ENCODE data around the gene TMEM164.
A peak's percentile ranks its signal among the peaks of the same experiment; 100 is the strongest.
"Not testable (repeated sequence)": the region's sequence is repeated elsewhere in the genome, so short reads cannot be mapped to it uniquely, and the experiment has no call there.

The TMEM164 gene

DNA sequence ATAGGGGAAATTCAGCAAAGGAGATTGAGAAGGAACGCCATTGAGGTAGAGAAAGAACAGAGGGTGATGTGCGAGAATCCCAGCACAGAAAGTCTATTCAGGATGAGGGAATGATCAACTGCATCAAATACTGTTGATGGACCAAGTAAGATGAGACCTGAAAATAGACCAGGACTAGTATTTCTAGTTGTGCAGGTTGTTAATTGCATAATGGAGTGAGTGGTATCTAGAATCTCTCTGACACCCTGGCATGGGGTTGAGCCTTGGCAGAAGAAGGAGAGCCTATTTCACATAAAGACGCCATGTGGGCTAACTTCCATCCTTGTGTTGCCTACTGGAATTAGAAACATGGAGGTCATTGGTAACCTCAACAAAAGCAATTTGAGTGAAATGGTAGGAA lies 135.6 kb downstream of the TMEM164 start:
- DNase-seq = no peak

DNA sequence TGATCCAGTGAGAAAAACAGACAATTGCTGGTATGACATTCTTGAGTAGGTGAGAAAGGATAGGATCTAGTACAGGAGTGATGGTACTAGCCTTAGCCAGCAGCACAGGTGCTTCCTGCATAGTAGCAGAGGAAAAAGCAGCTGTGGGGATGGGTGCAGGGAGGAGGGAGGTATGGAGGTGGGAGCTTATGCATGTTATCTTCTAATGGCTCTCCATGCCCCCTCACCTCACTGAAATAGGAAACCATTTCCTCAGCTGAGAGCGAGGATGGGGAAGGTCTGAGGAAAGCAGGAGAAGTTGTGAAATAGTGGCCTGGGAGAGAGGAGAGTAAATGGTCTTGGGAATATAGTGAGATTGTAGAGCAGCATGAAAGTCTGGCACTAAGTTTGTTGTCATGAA lies 136.3 kb downstream of the TMEM164 start:
- DNase-seq = no peak

DNA sequence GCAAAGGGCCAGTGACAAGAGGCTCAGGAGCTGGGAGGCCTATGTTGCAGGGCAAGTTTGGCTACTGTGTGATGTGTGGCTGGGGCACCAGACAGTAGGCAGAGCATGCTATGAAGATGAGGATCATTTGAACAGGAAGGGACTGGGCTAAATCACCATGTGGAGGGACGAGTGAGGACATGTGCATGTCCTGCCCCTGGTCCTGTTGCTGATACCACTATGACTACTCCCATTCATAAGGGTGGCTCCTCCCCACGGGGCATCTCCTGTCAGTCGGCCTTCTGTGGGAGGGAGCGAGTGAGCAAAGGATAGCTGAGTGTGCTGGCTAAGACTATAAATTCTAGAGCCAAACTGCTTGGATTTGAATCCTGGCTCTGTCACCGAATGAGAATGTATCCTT lies 139.2 kb downstream of the TMEM164 start:
- no peak for DNase-seq

DNA sequence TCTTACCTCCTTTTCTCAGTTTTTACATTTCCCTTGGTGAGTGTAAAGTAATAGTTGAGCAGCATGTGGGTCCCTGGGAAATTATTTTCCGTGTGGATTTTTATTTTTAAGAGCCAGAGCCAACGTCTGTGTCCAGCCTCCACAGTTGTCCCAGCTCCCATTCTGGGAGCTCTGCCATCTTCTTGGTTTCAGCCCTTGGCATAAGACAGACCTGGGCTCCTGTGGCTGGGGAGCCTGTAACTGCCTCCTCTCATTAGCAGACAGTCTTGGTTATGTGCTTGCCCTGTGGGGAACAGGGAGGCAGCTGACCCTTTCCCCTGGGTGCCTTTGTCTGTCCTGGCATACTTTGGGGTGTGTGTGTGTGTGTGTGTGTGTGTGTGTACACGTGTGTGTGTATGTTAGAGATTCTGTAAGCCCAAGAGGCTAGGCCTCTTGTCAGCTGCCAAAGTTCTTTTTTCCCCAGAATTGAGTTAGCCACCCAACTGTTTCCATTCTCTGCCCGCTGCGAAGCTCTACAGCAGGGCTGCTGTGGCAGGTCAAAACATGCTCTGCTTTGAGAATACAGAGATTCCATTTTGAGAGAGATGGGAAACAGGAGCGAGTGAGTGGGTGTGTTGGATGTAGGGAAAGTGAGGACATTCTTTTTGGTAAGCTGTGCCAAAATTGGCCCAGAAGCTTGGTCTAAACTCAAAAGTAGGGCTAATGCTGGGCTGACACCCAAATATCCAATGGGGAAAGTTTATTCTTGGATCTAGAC lies 140.7 kb downstream of the TMEM164 start:
- no peak for DNase-seq

DNA sequence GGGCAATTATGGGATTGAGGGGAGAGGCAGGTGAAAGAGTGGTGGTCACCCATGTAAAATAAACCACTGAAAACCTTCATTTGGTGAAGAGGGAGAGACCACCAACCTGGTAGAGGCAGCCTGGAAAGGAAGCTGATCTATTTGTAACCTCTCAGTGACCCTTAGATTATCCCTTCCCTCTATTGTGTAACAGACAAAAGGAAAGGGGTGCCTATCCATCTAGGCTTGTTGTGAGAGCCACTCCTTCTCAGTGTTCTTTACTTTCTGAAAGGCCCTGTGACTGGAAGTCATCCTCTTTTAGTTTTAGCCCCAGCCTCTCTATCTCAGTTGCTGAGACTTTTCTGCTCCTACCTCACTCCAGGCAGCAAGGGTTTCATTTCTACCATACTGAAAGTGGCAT lies 142.4 kb downstream of the TMEM164 start:
- DNase-seq = no peak

DNA sequence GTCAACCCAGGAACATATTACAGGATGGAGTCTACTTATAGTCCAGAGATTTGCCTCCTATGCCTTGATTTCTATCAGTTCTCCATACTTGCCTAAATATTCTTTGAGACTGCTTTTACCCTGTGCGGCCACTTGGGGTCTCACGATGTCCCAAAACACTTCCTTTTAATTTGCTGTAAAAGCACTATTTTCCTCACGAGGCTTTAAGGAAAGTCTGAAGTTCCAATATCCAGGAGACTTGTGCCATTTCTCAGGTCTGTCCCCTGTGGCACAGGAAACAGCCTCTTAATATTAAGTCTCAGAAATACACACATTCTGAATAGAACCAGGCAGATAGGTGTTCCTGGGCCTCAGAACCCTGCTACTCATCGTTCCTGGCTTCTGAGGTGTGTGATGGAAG lies 142.9 kb downstream of the TMEM164 start:
- DNase-seq = peak in 1 of 2 donors; percentile 20

DNA sequence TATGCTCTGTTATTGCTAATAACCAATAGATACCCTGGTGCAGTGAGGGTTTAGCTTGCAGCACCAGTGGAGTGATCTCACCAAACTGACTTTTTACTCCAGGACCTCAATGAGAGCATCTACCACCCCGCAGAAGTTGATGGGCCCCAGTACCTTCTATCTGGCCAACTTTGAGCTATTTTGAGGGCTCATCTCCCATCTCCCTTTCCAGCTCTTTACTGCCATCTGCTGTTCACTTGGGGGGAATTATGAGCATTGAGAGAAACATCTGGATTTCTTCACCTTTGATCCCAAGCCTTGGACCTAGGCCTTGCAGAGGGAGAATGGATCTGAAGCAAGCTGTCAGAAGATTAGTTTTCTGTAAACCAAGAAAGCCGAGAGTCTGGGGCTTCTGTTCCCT lies 143.6 kb downstream of the TMEM164 start:
- peak in 1 of 2 donors; percentile 48 for DNase-seq

DNA sequence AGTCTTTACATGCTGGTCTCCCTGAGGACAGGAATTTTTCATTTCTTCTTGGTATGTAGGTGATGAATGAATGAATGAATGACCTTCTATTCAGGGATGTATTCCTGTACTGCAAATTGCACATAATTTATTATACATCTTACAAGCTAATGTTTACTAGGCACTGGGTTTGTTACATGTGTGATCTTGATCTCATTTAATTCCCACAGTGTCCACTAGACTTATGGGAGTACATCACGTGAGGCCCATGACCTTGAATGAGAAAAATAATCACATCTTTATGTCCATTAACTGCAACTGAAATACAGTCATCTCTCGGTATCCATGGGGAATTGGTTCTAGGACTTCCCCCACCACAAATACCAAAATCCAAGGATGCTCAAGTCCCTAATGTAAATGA lies 150.3 kb downstream of the TMEM164 start:
- DNase-seq = no peak

DNA sequence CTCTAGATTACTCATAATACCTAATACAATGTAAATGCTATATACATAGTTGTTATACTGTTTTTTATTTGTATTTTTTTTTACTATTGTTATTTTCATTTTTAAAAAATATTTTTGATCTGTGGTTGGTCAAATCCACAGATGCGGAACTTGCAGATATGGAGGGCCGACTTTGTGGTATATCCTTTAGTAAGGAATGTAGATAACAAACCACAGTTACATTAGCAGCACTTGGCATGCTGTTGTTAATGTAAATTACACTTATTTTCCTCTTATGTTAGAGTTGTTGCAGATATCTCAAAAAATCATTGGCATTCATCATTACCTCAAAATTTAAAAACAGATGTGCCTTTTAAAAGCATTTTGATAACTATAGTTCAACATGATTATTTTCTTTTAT lies 151.0 kb downstream of the TMEM164 start:
- no peak for DNase-seq

DNA sequence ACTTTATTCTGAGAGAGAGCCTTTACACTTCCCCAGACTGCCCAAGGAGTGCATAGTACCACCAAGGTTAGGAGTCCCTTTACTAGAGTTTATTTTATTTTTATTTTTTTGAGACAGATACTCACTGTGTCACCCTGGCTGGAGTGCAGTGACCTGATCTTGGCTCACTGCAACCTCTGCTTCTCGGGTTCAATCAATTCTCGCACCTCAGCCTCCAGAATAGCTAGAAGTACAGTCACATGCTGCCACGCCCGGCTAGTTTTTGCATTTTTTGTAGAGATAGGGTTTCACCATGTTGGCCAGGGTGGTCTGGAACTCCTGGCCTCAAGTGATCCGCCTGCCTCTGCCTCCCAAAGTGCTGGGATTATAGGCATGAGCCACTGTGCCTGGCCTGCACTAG lies 151.4 kb downstream of the TMEM164 start:
- not testable (repeated sequence) for DNase-seq

DNA sequence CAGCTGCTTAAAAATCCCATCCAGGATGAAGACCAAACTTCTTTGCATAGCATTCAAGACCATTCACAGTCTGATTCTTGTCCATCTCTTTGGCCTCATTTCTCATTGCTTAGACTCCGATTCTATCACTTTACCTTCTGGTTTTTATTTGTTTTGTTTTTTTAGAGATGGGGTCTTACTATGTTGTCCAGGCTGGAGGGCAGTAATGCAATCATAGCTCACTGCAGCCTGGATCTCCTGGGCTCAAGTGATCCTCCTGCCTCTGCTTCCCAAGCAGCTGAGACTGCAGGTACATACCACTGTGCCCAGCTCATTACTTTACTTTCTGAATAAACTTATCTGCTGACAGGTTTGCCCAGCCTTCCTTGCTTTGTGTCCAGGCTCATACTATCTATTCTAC lies 152.8 kb downstream of the TMEM164 start:
- no peak for DNase-seq

DNA sequence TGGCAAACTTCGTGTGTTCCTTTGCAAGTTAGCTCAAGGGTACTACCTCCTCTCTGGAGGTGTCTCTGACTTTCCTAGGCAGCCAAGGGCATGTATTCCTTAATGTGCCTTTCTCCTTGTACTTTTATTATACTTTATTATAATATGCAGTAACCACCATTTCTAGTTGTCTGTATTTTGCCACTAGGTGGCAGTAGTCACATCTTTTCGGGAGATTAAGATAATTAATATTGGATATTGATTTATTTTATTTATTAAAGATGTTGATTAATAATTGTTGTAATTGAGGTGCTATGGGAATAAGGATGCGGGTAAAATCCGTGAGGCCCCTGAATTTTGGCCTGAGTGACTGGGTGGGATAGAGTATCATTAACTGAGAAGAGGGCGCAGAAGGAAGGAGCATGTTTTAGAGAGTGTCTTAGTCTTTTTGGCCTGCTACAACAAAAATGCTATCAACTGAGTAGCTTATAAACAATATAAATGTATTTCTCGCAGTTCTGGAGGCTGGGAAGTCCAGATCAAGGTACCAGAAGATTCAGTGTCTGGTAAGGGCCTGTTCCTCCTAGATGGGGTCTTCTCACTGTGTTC lies 153.3 kb downstream of the TMEM164 start:
- peak in 1 of 2 donors; percentile 28 for DNase-seq

DNA sequence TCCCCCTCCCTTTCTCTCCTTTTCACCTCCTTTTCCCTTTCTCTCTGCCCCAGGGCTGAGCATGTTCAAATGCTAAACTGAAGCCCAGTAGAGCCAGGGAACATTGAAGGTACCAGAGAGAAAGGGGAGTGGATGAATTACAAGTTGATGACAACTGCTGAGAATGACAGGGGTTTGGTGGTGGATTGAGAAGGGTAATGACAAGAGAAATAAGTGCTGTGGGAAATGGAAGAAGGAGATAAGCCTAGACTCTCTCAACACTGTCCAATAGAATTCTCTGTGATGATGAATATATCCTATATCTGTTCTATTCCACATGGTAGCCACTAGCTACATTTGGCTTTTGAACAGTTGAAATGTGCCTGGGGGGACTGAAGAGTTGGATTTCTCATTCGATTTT lies 154.5 kb downstream of the TMEM164 start:
- no peak for DNase-seq

DNA sequence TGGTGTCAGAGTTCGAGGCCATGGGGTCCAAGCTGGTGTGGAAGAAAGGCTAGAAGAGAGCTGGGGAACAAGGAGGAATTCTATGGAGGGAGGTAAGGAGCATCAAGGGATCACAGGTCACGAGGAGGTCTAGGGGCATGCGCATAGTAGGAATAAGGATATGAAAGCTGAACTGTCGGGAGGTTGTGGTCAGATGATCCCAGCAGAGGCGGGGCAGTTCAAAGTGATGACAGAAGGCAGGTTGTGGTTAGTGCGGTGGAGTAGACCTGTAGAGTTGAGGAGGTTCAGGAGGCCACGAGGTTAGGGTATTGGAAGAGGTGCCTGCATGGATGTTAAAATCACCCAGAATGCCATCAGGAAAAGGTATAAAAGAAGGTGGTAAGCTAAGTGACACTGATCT lies 156.3 kb downstream of the TMEM164 start:
- no peak for DNase-seq

DNA sequence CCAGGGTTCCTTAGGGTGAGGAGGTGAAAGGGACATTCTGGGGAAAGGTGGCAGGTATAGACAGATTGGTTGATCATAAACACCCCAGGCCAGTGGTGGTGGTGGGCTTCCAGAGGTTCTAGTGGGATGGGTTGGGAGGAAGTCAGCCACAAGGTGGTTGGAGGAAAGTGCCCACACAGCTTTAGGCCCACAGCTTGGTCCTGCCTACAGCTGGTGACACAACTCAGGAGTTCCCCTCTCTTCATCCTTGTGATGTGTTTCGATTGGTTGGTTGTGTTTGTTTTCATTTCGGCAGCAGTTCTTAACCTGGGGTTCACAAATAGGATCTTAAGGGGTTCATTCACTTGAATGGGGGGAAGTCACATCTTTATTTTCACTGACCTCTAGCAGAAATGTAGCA lies 157.0 kb downstream of the TMEM164 start:
- no peak for DNase-seq

DNA sequence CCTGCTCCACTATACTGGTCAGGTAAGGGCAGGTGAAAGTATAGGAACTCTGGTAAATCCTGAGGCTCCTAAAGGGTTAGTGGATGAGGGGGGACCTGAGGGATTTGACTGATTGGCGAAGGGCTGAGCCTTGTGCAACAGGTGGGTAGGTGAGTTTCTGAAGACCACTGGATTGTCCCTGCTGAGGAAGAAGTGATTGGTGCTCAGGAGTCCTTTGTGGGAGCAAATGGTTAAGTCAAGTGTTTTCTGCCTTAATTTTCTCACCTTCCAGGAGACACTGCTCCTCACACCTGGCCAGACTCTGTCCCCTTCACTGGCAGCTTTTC lies 158.4 kb downstream of the TMEM164 start:
- DNase-seq = no peak

DNA sequence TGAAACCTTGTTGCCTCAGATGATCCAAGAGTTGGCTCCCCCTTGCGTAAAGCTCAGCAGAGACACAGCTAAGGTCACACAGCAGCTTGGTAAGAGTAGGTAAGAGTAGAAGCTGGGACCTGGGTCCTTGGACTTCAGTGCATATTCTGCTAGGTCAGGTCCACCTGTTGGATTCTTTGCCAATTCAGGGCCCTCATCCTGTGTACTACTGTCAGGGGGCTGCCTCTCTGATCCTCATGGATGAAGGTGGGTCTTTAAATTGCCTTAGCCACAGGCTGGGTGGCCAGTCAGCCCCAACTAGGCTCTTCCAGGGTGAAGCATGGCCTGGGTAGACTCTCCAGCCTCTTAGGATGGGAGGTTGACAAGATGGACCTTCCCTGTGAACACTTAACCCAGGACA lies 159.2 kb downstream of the TMEM164 start:
- no peak for DNase-seq

DNA sequence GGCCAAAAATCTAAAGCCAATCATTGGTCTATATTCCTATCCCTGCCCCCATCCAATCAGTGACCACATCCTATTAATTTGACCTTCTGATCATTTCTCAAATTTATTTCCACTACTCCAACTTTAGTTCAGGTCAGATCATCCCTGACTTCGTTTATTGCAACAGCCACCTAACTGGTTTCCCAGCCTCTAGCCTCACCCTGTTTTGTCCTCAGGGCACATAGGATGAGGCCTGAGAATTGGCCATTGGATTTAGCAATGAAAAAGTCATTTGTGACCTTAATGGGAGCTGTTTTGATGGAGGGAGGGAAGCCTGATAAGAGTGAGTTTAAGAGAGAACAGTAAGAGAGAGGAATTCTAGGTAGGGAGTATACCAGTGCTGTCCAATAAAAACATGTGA lies 160.0 kb downstream of the TMEM164 start:
- DNase-seq = no peak

DNA sequence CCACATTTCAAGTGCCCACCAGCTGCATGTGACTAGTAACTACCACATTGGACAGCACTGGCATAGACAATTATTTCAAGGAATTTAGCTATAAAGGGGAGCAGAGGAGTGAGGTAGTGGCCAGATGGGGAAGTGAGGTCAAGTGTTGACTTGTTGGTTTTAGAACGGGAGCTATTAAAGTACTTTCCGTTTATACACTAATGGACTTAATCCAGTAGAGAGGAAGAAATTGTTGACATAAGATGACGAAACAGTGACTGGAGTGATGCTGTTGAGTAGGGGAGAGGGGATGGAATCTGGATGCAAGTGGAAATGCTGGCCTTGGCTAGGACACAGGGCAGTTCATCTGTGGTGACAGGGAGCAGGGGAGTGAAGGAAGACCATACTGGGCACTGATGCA lies 160.6 kb downstream of the TMEM164 start:
- no peak for DNase-seq

DNA sequence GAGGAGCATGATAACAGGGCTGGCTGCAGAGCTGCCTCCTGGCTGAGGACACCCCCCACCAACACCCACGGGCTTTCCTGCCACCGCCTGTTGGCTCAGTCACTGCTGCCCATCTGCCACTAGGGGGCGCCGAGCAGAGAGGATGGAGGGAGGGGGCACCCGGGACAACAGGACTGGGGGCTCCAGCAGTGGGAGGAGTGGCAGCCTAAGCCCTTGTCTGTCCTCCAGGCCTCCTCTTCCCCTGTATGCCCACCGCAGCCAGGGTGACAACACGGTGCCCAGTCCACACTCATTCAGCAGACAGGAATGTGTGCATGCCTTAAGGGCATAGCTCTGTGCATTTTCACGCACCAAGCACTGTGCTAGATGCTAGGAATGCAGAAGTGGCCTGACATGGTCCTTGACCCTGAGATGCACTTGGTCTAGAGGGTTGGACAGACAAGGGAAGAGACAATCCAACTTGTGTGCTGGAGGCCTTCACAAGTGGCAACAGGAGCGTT lies 165.1 kb downstream of the TMEM164 start:
- peak; percentile 40 to 50 for DNase-seq

DNA sequence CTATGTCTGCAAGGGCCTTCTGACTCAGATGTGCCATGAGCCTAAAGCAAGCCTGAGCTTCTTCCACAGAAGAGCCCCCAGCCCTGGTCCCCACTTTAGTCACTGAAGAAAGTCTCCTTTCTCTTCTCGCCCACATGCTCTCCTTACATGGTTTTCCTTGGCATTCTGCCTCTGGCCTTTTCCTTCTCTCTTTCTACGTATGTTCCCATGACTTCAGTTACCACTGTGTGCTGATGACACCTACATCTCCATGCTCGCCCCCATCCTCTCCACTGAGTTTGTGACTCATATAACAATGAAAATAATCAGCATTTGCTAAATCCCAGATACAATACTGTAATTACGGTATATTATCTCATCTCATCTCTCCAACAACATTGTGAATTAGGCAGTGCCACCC lies 165.7 kb downstream of the TMEM164 start:
- DNase-seq = no peak

DNA sequence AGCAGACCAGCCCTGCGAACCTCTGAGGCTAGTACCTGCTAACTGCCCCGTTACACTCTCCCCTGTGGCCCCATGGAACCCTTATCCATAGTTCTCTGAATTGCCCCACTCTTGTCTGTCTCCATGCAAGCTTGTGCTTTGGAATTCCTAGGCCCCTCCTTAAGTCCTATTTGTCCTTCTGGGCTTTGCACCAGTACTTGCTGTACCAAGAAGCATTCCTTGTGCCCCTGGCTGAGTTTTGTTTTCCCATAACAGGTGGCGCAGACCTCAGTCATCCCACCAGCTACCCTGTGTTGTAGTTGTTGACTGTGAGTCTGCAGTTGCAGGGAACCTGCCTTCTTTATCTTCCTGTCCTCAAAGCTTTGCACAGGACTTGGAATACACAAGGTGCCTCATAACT lies 167.1 kb downstream of the TMEM164 start:
- no peak for DNase-seq

DNA sequence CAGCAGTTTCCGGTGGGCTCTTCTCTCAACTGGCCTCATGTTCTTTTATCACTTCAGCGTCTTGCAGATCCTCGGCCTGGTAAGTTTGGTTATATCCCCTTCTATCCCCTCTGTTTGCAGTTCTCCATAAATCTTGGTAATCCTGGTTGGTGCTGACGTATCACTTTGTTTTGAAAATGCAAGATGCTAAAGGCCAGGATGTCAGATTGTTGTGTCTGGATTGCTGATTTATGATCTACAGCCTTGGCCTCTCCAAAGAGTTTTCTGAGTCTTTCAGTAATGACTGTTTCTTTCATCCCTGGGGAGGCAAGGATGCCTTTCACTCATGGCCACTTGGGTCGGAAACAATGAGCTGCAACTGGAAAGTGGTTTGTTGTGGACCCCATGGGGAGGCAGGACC lies 168.5 kb downstream of the TMEM164 start:
- DNase-seq = no peak

DNA sequence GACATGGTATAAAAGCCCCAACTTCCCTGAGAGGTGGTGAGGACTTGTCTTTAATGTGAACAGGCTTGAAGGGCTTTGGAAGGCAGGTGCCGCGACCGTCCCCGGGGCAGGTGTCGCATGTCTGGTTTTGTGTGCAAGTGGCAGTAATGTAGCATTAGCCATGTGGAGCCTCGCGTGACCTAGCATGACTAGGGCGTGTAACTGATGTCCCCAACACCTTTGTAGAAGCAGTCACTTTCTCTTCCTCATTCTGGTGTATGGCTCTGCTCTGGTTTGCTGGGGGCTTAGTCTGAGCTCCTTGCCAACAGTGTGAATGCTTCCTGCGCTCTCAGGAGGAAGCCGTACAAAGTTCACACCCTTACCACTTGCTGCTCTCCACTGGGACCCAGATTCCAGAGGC lies 169.3 kb downstream of the TMEM164 start:
- peak in 1 of 2 donors; percentile 62 for DNase-seq
